ENCODE measurements around the gene TSC2.

- TF ChIP-seq CTCF (IDR thresholded peaks at IDR 0.05 in 2 of 3, conservative IDR thresholded peaks at IDR 0.05 in 1 of 3; ENCODE audit: insufficient read depth in 2 of 3, low read depth in 1 of 3, low read length in 3 of 3), result no peak
- no peak for TF ChIP-seq SMAD1 (IDR thresholded peaks at IDR 0.05; ENCODE audit: low read depth, low read length, partially characterized antibody)
- no peak for TF ChIP-seq NR2C2 (CRISPR knock-in tag; IDR thresholded peaks at IDR 0.05)
- no peak for TF ChIP-seq NR2C2 (tag; IDR thresholded peaks at IDR 0.05)
- no peak for TF ChIP-seq ZBTB8A (IDR thresholded peaks at IDR 0.05; ENCODE audit: partially characterized antibody)
- no peak for TF ChIP-seq MYC (IDR thresholded peaks at IDR 0.05; ENCODE audit: low read depth, low read length)
- TF ChIP-seq MYC (CRISPR knock-in tag; IDR thresholded peaks at IDR 0.05; ENCODE audit: borderline replicate concordance, low read depth), result no peak
- TF ChIP-seq MAFK (IDR thresholded peaks at IDR 0.05; ENCODE audit: low read length), result no peak
- TF ChIP-seq MAZ (CRISPR knock-in tag; conservative IDR thresholded peaks at IDR 0.05 in 1 of 2, IDR thresholded peaks at IDR 0.05 in 1 of 2), result no peak
- no peak for TF ChIP-seq MED1 (CRISPR knock-in tag; IDR thresholded peaks at IDR 0.05; ENCODE audit: borderline replicate concordance)
- TF ChIP-seq FOS (IDR thresholded peaks at IDR 0.05; ENCODE audit: extremely low read depth, insufficient read length), result no peak
- TF ChIP-seq NFYB (IDR thresholded peaks at IDR 0.05; ENCODE audit: extremely low read depth, insufficient read length), result no peak
- TF ChIP-seq KLF16 (IDR thresholded peaks at IDR 0.05), result no peak
- TF ChIP-seq SRSF9 (IDR thresholded peaks at IDR 0.05; ENCODE audit: borderline replicate concordance, low read depth, low read length), result no peak
- TF ChIP-seq ZNF133 (CRISPR knock-in tag; IDR thresholded peaks at IDR 0.05), result no peak
- no peak for TF ChIP-seq REST (IDR thresholded peaks at IDR 0.05; ENCODE audit: borderline replicate concordance)
- TF ChIP-seq REST (CRISPR knock-in tag; IDR thresholded peaks at IDR 0.05; ENCODE audit: low read depth), result no peak
These were observed 26.3 kb downstream of the TSC2 start for GRCh38 chr16:2074071-2074470.

All from K562 (cell line).